ENCODE data around the gene PSMA2. TPM values are rescaled to one million over a fixed set of nuclear protein-coding genes. Genes with fewer than 3 reads are reported as not detected.

The PSMA2 gene
- total RNA-seq, 1 experiment from 2014 or later = 152 TPM

DNA sequence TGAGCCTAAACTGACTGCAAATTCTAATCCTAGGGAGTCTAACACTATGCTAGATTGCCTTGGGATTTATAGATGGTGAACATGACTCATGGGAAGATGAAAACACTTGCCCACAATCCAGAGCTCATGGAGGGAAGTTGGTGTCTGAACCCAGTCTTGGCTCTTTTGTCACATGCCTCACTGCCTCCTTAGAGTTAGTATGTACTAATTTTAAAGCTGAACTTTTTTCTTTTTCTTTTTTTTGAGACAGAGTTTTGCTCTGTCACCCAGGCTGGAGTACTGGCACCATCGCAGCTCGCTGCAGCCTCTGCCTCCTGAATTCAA lies 14.6 kb upstream of the PSMA2 start:
- Histone ChIP-seq H4K20me1 (ENCODE audit: insufficient read depth) (no peaks in the 10 kb centered on the region), H3K4me2 (ENCODE audit: low read length) (no peak overlapping the region), H3K27ac (ENCODE audit: low read depth, low read length) (no peak overlapping the region), H3K9ac (ENCODE audit: low read length) (no peak overlapping the region), H3K4me3 (replicated peaks in 1 of 2; ENCODE audit: low read depth in 1 of 2, low read length in 2 of 2) (no peak overlapping the region), H3K9me2 (ENCODE audit: insufficient read depth) (no peaks in the 10 kb centered on the region), H2AFZ (ENCODE audit: low read depth, low read length, poor library complexity, severe bottlenecking) (no peak overlapping the region), H3K27me3 (ENCODE audit: insufficient read depth, low read length) (no peaks in the 10 kb centered on the region), H3K36me3 (ENCODE audit: control insufficient read depth in 1 of 2, insufficient read depth in 2 of 2, low read length in 2 of 2) (no peaks in the 10 kb centered on the region), H3K79me2 (ENCODE audit: insufficient read depth, low read length) (no peaks in the 10 kb centered on the region), H3K9me3 (ENCODE audit: control insufficient read depth in 1 of 2, insufficient read depth in 1 of 2, low read depth in 1 of 2, low read length in 2 of 2) (no peaks in the 10 kb centered on the region), H3K4me1 (ENCODE audit: control insufficient read depth in 1 of 2, insufficient read depth in 2 of 2, low read length in 2 of 2) (no peaks in the 10 kb centered on the region)
- intact Hi-C loops (cut with micrococcal nuclease) = no loop called here
- no TSS peak for BruUV-seq (replicated peaks)
- ATAC-seq = no peak
- RAD21 ChIA-PET (ENCODE audit: low non-redundant PET in 1 of 2, low total read pairs in 2 of 2, uncharacterized antibody in 2 of 2, unreplicated experiment in 2 of 2) = no interaction called here
- POLR2A ChIA-PET = no interaction called here
- DNase-seq (ENCODE audit: low read depth, low spot score) = no peak
- no peak for TF ChIP-seq SIN3A (IDR thresholded peaks at IDR 0.05; ENCODE audit: low read depth)
- CTCF ChIA-PET = interaction anchor here (0.7 kb wide), 1 partner anchor 11 kb away, joined by 3 read pairs; no protein-coding TSS in a partner anchor

DNA sequence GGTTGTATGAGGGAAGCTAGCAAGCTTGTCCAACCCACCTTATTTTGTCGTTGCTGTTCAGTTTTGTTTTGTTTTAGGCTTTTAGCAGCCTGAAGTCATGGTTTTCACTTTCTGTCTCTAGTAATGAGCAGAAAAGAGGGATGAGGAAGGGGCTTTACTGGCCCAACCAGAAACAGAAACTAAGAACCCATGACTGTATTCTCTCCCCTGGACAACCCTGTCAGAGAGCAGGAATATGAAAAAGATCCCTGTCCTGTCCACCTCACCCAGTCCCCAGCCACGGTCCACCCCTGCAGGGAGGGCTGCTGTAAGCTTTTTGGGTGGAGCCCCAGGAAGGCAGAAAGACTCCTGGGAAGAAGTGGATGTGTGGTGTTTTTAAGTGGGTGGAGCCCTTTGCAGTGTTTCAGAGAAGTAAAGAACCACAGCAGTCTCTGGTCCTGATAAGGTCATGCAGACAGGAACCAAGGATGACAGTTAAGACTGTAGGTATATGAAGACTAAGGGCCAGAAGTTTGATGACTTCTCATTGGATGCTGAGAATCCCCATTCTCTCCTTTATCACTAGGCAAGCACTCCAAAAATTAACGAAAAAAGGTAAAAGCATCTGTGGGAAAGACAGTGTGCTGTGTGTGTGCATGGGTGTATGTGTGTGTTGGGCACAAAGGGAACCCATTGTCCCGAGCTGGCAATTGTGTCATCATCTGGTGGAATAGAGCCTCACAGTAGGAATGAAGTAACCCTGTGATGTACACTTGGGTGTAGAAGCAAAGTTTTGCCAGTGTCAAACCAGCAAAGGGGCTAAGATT lies 14.1 kb upstream of the PSMA2 start:
- Histone ChIP-seq H3K4me2 (ENCODE audit: low read length) (no peak overlapping the region), H2AFZ (ENCODE audit: low read depth, low read length, poor library complexity, severe bottlenecking) (no peak overlapping the region), H3K27me3 (ENCODE audit: insufficient read depth, low read length) (no peaks in the 10 kb centered on the region), H3K9me2 (ENCODE audit: insufficient read depth) (no peaks in the 10 kb centered on the region), H3K9me3 (ENCODE audit: control insufficient read depth in 1 of 2, insufficient read depth in 1 of 2, low read depth in 1 of 2, low read length in 2 of 2) (no peaks in the 10 kb centered on the region), H3K4me1 (ENCODE audit: control insufficient read depth in 1 of 2, insufficient read depth in 2 of 2, low read length in 2 of 2) (no peaks in the 10 kb centered on the region), H3K9ac (ENCODE audit: low read length) (no peak overlapping the region), H4K20me1 (ENCODE audit: insufficient read depth) (no peaks in the 10 kb centered on the region), H3K4me3 (replicated peaks in 1 of 2; ENCODE audit: low read depth in 1 of 2, low read length in 2 of 2) (no peak overlapping the region), H3K79me2 (ENCODE audit: insufficient read depth, low read length) (no peaks in the 10 kb centered on the region), H3K27ac (ENCODE audit: low read depth, low read length) (no peak overlapping the region), H3K36me3 (ENCODE audit: control insufficient read depth in 1 of 2, insufficient read depth in 2 of 2, low read length in 2 of 2) (no peaks in the 10 kb centered on the region)
- ChIA-PET CTCF (interaction anchor here (0.7 to 1.3 kb wide), 2 partner anchors 10 to 315 kb away, joined by 3 read pairs; no protein-coding TSS in a partner anchor), POLR2A (no interaction called here), RAD21 (ENCODE audit: low non-redundant PET in 1 of 2, low total read pairs in 2 of 2, uncharacterized antibody in 2 of 2, unreplicated experiment in 2 of 2) (no interaction called here)
- intact Hi-C loops (cut with micrococcal nuclease) = no loop called here
- no TSS peak for BruUV-seq (replicated peaks)
- DNase-seq (ENCODE audit: low read depth, low spot score) (no peak), ATAC-seq (peak; percentile 25; the same call in 1 of the 2 replicates)
- no peak for TF ChIP-seq REST (IDR thresholded peaks at IDR 0.05; ENCODE audit: low read depth)
- TF ChIP-seq CEBPB (IDR thresholded peaks at IDR 0.05; ENCODE audit: low read depth) = no peak
- no peak for TF ChIP-seq EGR1 (IDR thresholded peaks at IDR 0.05; ENCODE audit: low read depth)
- no peak for TF ChIP-seq SP1 (IDR thresholded peaks at IDR 0.05; ENCODE audit: low read depth)
- no peak for TF ChIP-seq YY1 (IDR thresholded peaks at IDR 0.05; ENCODE audit: extremely low read depth, insufficient replicate concordance, low read depth, low read length)
- TF ChIP-seq POLR2AphosphoS5 (IDR thresholded peaks at IDR 0.05; ENCODE audit: low read depth, low read length) = no peak
- TF ChIP-seq EZH2phosphoT487 (IDR thresholded peaks at IDR 0.05; ENCODE audit: borderline replicate concordance) = no peak
- no peak for TF ChIP-seq SIN3A (IDR thresholded peaks at IDR 0.05; ENCODE audit: low read depth)
- no peak for TF ChIP-seq POLR2A (IDR thresholded peaks at IDR 0.05; ENCODE audit: borderline replicate concordance, extremely low read depth, insufficient read depth, insufficient read length)
- TF ChIP-seq EZH2 (IDR thresholded peaks at IDR 0.05) = no peak
- no peak for TF ChIP-seq ZNF274 (IDR thresholded peaks at IDR 0.05; ENCODE audit: low read depth, low read length)
- no peak for TF ChIP-seq CTCF (IDR thresholded peaks at IDR 0.05 in 2 of 3, conservative IDR thresholded peaks at IDR 0.05 in 1 of 3; ENCODE audit: borderline replicate concordance in 1 of 3, insufficient read depth in 1 of 3, low read depth in 2 of 3, low read length in 2 of 3)
- no peak for TF ChIP-seq SRF (IDR thresholded peaks at IDR 0.05; ENCODE audit: low read depth)
